ENCODE data around the gene C1orf105.

GRCh38 chr1:172449585-172450523 is 29.4 kb downstream of the C1orf105 start:
- no peak for TF ChIP-seq KAT7 (CRISPR knock-in tag; IDR thresholded peaks at IDR 0.05; ENCODE audit: borderline replicate concordance)
- no peak for TF ChIP-seq ATF3 (CRISPR knock-in tag; conservative IDR thresholded peaks at IDR 0.05)
- peak; percentile 79 for TF ChIP-seq CTCF (IDR thresholded peaks at IDR 0.05)
- no peak for TF ChIP-seq ZNF263 (CRISPR knock-in tag; IDR thresholded peaks at IDR 0.05; ENCODE audit: low read depth)
- TF ChIP-seq JUN (CRISPR knock-in tag; IDR thresholded peaks at IDR 0.05) = no peak
- no peak for TF ChIP-seq NFE2L1 (CRISPR knock-in tag; IDR thresholded peaks at IDR 0.05)
- TF ChIP-seq NFATC4 (CRISPR knock-in tag; IDR thresholded peaks at IDR 0.05) = no peak
- no peak for TF ChIP-seq MAX (CRISPR knock-in tag; IDR thresholded peaks at IDR 0.05)
- TF ChIP-seq CBFB (CRISPR knock-in tag; IDR thresholded peaks at IDR 0.05; ENCODE audit: low read depth) = no peak
